NCI-H1436 (cell line): ENCODE results near the gene PCLO.

Experiments used
- DNase-seq: peaks from one replicate; lab custom pipeline; 2025; lab: John Stamatoyannopoulos, UW

PCLO gene

GRCh38 chr7:82839063-82839462 is 323.6 kb downstream of the PCLO start:
- no peak for DNase-seq

- no peak for DNase-seq
Measured at GRCh38 chr7:82838314-82838713, 324.4 kb downstream of the PCLO start.

GRCh38 chr7:82823073-82823472 is 339.6 kb downstream of the PCLO start:
- no peak for DNase-seq

- no peak for DNase-seq
Measured at GRCh38 chr7:82821037-82821436, 341.6 kb downstream of the PCLO start.

- no peak for DNase-seq
Measured at GRCh38 chr7:82818171-82818570, 344.5 kb downstream of the PCLO start.

- DNase-seq, result no peak
Measured at GRCh38 chr7:82816272-82816671, 346.4 kb downstream of the PCLO start.

- peak; percentile 40 for DNase-seq
Measured at GRCh38 chr7:82810558-82811259, 352.0 kb downstream of the PCLO start.

- DNase-seq, result no peak
Measured at GRCh38 chr7:82808633-82809032, 354.1 kb downstream of the PCLO start.

GRCh38 chr7:82805527-82805960 is 357.1 kb downstream of the PCLO start:
- no peak for DNase-seq

GRCh38 chr7:82803411-82803810 is 359.3 kb downstream of the PCLO start:
- no peak for DNase-seq

- no peak for DNase-seq
Measured at GRCh38 chr7:82789883-82790609, 372.6 kb downstream of the PCLO start.

GRCh38 chr7:82778021-82778420 is 384.7 kb downstream of the PCLO start:
- DNase-seq, result no peak

- DNase-seq, result no peak
Measured at GRCh38 chr7:82762880-82763279, 399.8 kb downstream of the PCLO start.

- DNase-seq, result no peak
Measured at GRCh38 chr7:82760831-82761230, 401.9 kb downstream of the PCLO start.

- peak; percentile 8 for DNase-seq
Measured at GRCh38 chr7:82760074-82760473, 402.6 kb downstream of the PCLO start.

- DNase-seq, result no peak
Measured at GRCh38 chr7:82755705-82756551, 406.8 kb downstream of the PCLO start.

GRCh38 chr7:82750007-82750406 is 412.7 kb downstream of the PCLO start:
- DNase-seq, result no peak

GRCh38 chr7:82745820-82746219 is 416.9 kb downstream of the PCLO start:
- no peak for DNase-seq

- DNase-seq, result no peak
Measured at GRCh38 chr7:82745117-82745516, 417.6 kb downstream of the PCLO start.

- DNase-seq, result no peak
Measured at GRCh38 chr7:82742163-82742562, 420.5 kb downstream of the PCLO start.

GRCh38 chr7:82741493-82741892 is 421.2 kb downstream of the PCLO start:
- no peak for DNase-seq

- peak; percentile 63 for DNase-seq
Measured at GRCh38 chr7:82740246-82740848, 422.3 kb downstream of the PCLO start.
